Fibroblast of lung (primary cell): ENCODE data around the gene SF3B1.

ENCODE experiments used
- EZH2 ChIP-seq: IDR thresholded peaks from 2 replicates; pipeline ENCODE4 v1.5.1; 2012; ENCODE audit warnings: low read length, control low read depth, mild to moderate bottlenecking; ENCODE audit errors: missing control alignments
- TF ChIP-seq, protein P1 (sequence below), 2 donors: IDR thresholded peaks in 1 of 2; conservative IDR thresholded peaks in 1 of 2; 1 replicate in 1 of 2; 2 replicates in 1 of 2; pipeline ENCODE4 v1.5.1; 2011 to 2012; ENCODE audit warnings: low read length in 2 of 2, control low read depth in 1 of 2, inconsistent platforms in 1 of 2, low read depth in 1 of 2, mild to moderate bottlenecking in 1 of 2

DNA sequence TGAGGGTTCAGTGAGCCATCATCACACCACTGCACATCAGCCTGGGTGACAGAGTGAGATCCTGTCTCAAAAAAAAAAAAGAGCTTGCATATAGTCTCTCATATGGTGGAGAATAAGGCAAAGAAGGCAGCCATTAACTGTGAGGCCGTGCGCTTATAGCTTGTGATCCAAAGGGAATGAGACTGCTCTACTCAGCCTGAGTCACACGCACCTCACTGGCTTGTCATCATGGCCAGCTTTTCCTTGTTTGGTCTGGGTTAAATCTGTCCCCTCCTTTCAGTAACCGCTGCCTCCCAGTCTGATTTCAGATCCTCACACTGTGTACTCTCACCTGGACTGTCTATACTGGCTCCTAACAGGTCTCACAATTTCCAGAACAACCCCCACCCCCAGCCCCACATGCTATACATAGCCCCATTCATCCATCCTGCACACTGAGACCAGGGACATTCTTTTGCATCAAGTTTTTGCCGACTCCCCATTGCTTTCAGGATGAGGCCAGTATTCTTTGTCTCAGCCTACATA, 88.9 kb downstream of the SF3B1 start:
- TF ChIP-seq, protein P1, sequence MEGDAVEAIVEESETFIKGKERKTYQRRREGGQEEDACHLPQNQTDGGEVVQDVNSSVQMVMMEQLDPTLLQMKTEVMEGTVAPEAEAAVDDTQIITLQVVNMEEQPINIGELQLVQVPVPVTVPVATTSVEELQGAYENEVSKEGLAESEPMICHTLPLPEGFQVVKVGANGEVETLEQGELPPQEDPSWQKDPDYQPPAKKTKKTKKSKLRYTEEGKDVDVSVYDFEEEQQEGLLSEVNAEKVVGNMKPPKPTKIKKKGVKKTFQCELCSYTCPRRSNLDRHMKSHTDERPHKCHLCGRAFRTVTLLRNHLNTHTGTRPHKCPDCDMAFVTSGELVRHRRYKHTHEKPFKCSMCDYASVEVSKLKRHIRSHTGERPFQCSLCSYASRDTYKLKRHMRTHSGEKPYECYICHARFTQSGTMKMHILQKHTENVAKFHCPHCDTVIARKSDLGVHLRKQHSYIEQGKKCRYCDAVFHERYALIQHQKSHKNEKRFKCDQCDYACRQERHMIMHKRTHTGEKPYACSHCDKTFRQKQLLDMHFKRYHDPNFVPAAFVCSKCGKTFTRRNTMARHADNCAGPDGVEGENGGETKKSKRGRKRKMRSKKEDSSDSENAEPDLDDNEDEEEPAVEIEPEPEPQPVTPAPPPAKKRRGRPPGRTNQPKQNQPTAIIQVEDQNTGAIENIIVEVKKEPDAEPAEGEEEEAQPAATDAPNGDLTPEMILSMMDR (conservative IDR thresholded peaks at IDR 0.05 in 1 of 2, IDR thresholded peaks at IDR 0.05 in 1 of 2; ENCODE audit: low read depth in 1 of 2, low read length in 2 of 2): no peak
- no peak for TF ChIP-seq EZH2
